Fibroblast of the aortic adventitia (primary cell): Measurements from ENCODE around the gene HOOK2. TPM values are rescaled to one million over a fixed set of nuclear protein-coding genes. Genes with fewer than 3 reads are reported as not detected.
A peak's percentile ranks its signal among the peaks of the same experiment; 100 is the strongest.

ENCODE experiments used
- DNase-seq: peaks from one replicate; pipeline ENCODE4 v3.0.0-alpha.2; 2010; ENCODE audit warnings: low read depth
- H3K4me3 ChIP-seq: 2 replicates; pipeline ENCODE4 v1.5.1; 2011; ENCODE audit warnings: low read depth, mild to moderate bottlenecking, control low read depth, low read length, moderate library complexity
- CTCF ChIP-seq: IDR thresholded peaks from 2 replicates; pipeline ENCODE4 v1.5.1; 2011; ENCODE audit warnings: mild to moderate bottlenecking, low read length, control low read depth, inconsistent platforms; ENCODE audit not compliant: insufficient read depth
- total RNA-seq: library from RNA; depleted of rRNA; stranded (reverse); fragments of >200 nt; gene quantifications from 2 replicates; pipeline ENCODE4 v1.2.3, GENCODE V29; 2012; ENCODE audit warnings: low replicate concordance

Gene HOOK2
- total RNA-seq, 1 donor = 15.5 TPM

- no peak for TF ChIP-seq CTCF
- H3K4me3 ChIP-seq = peak overlapping the region; percentile 77
- DNase-seq = peak; percentile 95
Observed at GRCh38 chr19:12779162-12779993, 4.0 kb upstream of the HOOK2 start.

GRCh38 chr19:12778905-12779161 lies 3.5 kb upstream of the HOOK2 start:
- H3K4me3 ChIP-seq = peak overlapping the region; percentile 77
- no peak for TF ChIP-seq CTCF
- DNase-seq = no peak

GRCh38 chr19:12778017-12778904 lies 2.9 kb upstream of the HOOK2 start:
- DNase-seq = peak; percentile 85
- no peak for TF ChIP-seq CTCF
- peak overlapping the region; percentile 77 for H3K4me3 ChIP-seq

- TF ChIP-seq CTCF = peak; percentile 96
- H3K4me3 ChIP-seq = peak overlapping the region; percentile 77
- peak; percentile 80 for DNase-seq
Observed at GRCh38 chr19:12777217-12778016, 2.1 kb upstream of the HOOK2 start.

GRCh38 chr19:12773571-12773970 lies 1.8 kb downstream of the HOOK2 start:
- DNase-seq = peak; percentile 55
- no peak overlapping the region for H3K4me3 ChIP-seq
- peak; percentile 58 for TF ChIP-seq CTCF

GRCh38 chr19:12772323-12772722 lies 3.0 kb downstream of the HOOK2 start:
- DNase-seq = peak; percentile 18
- TF ChIP-seq CTCF = no peak
- no peak overlapping the region for H3K4me3 ChIP-seq
